ENCODE results near the gene GRPR.
"Not testable (repeated sequence)": the region's sequence is repeated elsewhere in the genome, so short reads cannot be mapped to it uniquely, and the experiment has no call there.

The GRPR gene

GRCh38 chrX:16138108-16138427, 14.7 kb downstream of the GRPR start:
- no peak for FAIRE-seq

DNA sequence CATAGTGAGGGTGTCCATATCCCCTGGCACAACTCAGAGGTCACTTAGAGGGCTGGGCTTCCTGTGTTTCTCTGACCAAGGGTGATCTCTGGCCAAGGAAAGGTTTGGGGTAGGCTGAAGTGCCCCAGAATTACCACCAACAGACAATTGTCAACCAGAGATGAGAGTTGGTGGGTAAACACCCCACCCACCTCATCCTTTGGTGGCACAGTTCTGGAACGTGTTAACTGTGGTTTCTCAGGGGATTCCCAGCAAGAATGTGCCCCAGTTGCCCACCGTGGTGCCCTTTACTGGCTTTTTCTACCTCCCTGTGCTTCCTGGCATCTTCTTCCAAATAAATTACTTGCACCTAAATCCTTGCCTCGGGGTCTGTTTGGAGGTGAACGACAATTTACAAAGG, 17.1 kb downstream of the GRPR start:
- FAIRE-seq, result no peak

DNA sequence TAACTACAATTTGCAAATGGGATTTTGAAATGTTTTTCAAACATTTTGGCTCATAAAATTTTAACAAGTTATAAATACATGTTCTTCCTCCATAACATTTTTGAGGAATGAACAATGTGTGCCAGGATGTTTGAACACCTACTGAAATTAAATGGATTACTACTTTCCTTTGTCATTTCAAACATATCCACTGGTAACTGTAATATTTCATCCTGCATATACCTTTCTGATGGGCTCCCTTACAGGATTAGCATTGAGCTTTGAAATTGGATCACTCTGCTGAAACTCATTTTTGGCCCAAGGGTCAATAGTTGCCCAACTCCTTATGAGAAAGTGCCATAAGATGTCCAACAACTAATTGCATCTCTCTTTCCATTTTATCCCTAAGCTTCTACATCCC, 17.6 kb downstream of the GRPR start:
- FAIRE-seq, result no peak

GRCh38 chrX:16141422-16142245, 18.3 kb downstream of the GRPR start:
- FAIRE-seq, result no peak

- no peak for FAIRE-seq
Measured at GRCh38 chrX:16142246-16142558, 18.8 kb downstream of the GRPR start.

- no peak for FAIRE-seq
Measured at GRCh38 chrX:16143968-16144367, 20.6 kb downstream of the GRPR start.

DNA sequence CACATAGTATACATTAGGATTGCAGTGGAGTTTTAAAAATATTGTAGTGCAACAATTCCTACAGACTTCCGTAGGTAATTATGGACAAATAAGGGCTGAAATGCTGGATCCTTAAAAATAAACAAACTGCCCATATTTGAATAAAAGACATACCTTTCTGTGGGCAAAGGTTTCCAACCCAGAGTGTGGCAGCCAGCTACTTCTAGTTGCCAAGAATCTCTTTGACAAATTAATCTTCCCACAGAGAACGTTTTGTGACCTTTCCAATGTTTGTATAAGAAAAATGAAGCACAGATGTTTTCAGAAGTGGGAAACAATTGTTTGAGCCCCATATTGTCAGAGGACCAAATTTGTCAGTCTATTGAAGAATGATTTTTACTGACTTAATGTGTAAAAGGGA, 21.1 kb downstream of the GRPR start:
- no peak for FAIRE-seq

DNA sequence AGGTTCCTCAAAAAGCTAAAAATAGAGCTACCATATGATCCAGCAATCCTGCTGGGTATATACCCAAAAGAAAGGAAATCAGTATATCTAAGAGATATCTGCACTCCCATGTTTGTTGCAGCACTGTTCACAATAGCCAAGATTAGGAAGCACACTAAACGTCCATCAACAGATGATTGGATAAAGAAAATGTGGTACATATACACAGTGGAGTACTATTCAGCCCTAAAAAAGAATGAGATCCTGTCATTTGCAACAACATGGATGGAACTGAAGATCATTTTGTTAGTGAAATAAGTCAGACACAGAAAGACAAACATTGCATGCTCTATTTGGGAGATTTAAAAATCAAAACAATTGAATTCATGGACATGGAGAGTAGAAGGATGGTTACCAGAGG, 21.7 kb downstream of the GRPR start:
- FAIRE-seq, result not testable (repeated sequence)

DNA sequence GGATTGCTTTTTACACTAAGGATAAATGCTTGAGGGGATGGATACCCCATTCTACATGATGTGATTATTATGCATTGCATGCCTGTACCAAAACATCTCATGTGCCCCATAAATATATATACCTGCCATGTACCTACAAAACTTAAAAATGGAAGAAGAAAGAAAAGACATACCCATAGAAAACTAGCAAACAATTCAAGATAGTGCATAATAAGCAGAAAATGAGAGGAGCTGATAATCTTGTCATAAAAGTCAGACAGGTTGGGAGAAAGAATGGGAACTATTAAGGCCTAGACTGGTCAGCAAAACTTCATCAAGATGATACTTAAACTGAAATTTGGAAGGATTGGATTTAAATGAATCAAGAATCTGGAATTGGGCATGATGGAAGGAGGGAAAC, 22.3 kb downstream of the GRPR start:
- no peak for FAIRE-seq

DNA sequence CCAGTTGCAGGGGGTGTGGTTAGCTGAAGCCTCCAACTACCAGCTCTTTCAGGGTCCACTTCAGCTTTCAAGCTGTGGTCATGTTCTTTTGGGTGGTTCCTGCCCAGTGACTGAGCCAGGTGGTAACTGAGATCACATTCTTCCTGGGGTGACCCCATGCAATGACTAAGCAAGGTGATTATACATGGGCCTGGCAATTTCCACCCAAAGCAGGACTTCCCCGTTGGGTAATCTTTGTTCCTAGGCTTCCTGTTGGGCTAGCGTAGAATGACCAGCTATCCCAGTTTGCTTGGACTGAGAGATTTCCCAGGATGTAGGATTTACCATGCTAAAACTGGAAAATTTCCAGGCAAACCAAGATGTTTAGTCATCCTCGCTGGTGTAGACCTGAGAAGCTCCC, 25.5 kb downstream of the GRPR start:
- no peak for FAIRE-seq

DNA sequence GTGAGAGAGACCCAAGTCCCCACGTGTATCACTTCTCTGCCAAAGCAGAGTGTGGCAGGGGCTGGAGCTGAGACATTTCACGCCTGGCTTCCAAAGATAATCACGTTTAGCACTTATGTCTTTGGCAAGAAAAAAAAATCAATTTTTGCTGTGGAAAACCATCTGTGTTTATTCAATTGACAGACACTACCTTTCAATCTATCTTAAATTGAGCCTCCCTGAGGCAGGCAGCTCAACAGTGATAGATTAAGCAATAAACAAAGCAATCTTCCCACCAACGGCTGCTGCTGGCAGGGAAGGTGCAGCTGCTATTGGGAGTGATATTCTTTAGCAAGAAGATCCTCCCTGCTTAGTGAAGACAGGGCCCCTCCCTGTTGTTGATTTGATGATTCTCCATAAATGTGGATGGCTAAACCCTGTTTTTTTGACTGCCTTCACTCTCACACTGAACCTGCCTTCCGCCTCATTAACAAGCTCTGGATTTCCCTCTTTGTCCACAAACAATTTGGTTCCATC, 32.3 kb downstream of the GRPR start:
- FAIRE-seq, result no peak

GRCh38 chrX:16156692-16157331, 33.4 kb downstream of the GRPR start:
- FAIRE-seq, result no peak

DNA sequence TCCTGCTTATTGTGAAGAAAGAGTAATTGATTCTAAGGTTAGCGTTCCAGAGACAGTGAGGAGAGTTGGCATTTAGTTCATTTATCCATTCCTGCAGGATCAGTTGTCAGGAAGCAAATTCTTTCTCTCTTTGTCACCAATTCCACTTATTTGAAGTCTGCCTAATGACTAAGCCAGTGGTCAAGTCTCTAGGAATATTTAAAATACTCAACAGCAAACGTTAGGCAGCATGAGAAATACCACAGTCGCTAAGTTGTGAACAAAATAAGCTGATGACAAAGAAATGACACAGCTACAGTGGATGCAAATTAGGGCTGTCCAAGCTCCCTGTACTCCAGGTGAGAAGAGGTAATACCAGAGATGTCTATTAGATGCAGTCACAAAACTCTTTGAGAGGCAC, 37.4 kb downstream of the GRPR start:
- FAIRE-seq, result no peak

DNA sequence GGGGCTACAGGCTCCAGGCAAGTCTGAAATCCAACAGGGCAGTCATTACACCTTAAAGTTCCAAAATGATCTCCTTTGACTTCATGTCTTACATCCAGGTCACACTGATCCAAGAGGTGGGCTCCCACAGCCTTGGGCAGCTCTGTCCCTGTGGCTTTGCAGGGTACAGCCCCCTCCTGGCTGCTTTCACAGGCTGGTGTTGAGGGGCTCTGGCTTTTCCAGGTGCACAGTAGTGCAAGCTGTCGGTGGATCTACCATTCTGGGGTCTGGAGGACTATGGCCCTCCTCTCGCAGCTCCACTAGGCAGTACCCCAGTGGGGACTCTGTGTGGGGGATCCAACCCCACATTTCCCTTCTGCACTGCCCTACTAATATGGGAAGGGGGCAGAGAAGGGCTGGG, 37.8 kb downstream of the GRPR start:
- FAIRE-seq, result not testable (repeated sequence)

DNA sequence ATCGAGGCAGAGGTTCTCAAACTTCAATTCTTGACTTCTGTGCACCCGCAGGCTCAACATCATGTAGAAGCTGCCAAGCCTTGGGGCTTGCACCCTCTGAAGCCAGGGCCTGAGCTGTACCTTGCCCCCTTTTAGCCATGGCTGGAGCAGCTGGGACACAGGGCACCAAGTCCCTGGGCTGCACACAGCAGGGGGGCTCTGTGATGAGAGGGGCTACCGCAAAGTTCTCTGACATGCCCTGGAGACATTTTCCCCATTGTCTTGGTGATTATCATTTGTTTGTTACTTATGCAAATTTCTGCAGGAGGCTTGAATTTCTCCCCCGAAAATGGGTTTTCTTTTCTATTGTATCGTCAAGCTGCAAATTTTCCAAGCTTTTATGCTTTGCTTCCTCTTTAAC, 39.0 kb downstream of the GRPR start:
- FAIRE-seq, result no peak

DNA sequence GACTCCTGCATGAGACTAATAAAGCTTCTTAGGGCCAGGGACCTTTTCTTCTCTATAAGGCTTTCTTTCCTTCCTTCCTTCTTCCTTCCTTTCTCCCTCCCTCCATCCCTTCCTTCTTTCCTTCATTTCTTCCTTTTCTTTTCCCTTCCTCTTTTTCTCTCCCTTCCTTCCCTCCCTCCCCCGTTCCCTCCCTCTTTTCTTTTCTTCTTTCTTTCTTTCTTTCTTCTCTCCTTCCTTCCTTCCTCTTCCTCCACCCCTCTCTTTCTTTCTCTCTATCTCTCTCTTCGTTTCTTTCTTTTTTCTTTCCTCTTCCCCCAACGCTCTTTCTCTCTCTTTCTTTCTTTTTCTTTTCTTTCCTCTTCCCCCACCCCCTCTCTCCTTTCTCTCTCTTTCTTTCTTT, 41.4 kb downstream of the GRPR start:
- FAIRE-seq, result no peak

DNA sequence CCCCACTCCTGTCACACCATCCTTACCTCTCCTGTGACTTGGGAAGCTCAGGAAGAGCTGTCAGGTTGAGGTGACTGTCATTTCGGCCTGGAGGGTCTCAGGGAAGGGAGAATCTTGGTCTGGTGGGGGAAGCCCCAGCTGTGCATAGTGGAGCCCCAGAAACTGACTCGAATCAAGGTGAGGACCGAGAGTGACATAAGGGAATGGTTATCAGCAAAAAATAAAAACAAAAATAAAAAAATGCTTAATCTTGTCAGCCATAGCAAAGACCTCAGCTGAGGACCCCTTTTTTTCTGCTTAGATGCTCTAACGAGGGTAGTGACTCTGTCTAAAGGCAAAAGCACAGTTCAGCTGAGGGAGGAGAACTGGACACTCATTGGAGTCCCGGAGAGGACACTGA, 43.8 kb downstream of the GRPR start, which contains the start of gene MAGEB17:
Gene MAGEB17 (plus strand): TSS at position 301 of the 400 bp plus-strand sequence. CDS start 2,902 bp downstream, outside the sequence.
- no peak for FAIRE-seq

DNA sequence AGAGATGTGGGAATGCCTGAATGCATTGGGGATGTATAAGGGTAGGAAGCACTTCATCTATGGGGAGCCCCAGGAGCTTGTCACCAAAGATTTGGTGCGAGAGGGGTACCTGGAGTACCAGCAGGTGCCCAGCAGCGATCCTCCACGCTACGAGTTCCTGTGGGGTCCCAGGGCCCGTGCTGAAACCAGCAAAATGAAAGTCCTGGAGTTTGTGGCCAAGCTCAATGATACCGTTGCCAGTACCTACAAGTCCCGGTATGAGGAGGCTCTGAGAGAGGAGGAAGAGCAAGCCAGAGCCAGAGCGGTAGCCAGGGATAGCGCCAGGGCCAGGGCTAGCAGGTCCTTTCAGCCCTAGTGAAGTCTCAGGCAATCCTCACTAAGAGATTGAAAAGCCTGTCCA, 47.7 kb downstream of the GRPR start:
- FAIRE-seq, result no peak

- no peak for FAIRE-seq
Measured at GRCh38 chrX:16171944-16172343, 48.6 kb downstream of the GRPR start.

DNA sequence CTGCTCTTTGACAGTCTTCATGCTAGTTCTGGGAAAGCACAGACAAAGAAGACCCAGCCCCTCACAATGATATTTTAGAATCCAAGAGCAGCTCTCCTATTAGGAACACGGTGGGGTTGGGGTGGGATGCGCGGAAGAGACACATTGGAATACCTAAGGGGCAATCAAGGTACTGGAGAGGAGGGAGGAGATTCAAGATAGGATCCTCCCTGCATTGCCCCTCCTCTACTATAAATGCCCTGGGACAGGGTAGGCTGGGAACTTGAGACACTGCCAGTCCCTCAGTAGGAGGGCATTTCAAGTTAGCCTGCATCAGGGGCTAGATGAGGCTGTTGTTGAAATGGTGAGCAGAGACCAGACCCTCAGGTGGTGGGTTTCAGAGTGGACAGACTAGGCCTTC, 49.0 kb downstream of the GRPR start:
- FAIRE-seq, result no peak

DNA sequence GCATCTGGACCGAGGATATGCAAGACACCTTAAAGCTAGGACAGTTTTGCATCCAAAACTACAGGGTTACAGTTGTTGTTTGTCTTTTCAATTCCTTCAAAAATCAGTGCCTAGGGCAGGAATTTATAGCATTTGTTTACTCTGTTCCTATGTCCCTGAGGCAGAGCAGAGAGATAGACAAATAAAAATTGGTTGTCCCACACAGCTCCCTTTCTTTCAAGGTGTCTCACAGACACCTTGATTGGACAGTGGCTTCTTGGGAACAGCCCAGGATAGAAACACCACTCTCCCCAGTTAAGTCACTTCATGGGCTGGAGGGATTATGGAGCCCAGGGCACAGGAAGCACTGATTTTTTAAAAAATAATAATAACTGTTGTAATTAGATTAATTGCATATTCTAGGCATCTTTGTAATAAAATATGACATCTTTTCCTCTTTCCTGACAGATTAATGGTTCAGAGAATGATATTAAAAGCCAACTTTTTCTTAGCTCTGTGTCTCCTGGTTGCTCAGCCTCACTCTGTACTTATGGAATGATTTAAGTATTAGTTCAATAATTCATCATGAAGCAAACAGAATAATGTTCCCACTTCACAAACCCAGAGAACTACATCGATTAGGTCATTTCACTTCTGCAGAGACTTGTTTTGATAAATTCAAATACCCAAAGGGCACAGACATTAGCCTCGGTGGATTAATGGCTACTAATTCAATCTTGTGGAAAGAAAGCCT, 52.1 kb downstream of the GRPR start:
- FAIRE-seq, result no peak

DNA sequence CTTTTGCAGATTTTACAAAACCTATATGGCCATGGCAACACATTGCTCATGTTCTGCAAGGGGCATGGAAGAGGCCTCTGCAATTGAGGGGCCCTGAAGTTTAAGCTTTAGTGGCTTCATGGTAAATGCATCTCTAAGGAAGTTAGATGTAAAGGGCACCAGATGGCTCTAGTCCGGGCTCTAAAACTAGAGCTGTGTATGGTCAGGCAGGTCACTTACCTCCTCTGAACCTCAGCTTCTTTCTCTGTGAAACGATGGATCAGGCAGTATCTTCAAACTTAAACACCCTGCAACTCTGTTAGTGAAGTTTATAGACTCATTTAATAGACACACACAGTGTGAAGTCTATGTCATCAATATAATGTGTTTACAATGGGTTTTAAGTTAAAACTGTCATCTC, 53.9 kb downstream of the GRPR start:
- no peak for FAIRE-seq

DNA sequence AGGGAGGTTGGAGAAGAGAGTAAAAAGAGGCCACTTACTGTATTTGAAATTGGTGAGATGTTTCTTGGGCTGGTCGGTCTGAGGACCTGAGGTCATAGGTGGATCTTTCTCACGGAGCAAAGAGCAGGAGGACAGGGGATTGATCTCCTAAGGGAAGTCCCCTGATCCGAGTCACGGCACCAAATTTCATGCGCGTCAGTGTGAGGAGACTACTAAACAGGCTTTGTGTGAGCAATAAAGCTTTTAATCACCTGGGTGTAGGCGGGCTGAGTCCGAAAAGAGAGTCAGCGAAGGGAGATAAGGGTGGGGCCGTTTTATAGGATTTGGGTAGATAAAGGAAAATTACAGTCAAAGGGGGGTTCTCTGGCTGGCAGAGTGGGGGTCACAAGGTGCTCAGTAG, 60.5 kb downstream of the GRPR start:
- not testable (repeated sequence) for FAIRE-seq

GRCh38 chrX:16185725-16186136, 62.4 kb downstream of the GRPR start:
- FAIRE-seq, result no peak

Measured in endometrium (tissue), 2 donors.